K562 (cell line): ENCODE data around the gene GANAB. TPM values are rescaled to one million over a fixed set of nuclear protein-coding genes. Genes with fewer than 3 reads are reported as not detected.

Experiments used
- NR2C2 ChIP-seq, 2 experiments: fragments of 200-800 bp in 1 of 2; sonication (Bioruptor generic) in 1 of 2; sonication (generic) in 1 of 2; formaldehyde crosslinking in 1 of 2; IDR thresholded peaks; 2 replicates each; pipeline versions ENCODE4 v1.6.1 to v1.8.0; 2016 to 2022; ENCODE audit warnings: mild to moderate bottlenecking in 1 of 2, missing compliant biosample characterization in 1 of 2, missing genetic modification characterization in 1 of 2, missing genetic modification reagents in 1 of 2
- NR3C1 ChIP-seq: sonication (generic); formaldehyde crosslinking; IDR thresholded peaks from 2 replicates; pipeline ENCODE4 v1.8.1; 2022; ENCODE audit warnings: missing genetic modification reagents
- PCBP2 ChIP-seq: fragments of 200-400 bp; formaldehyde crosslinking; IDR thresholded peaks from 2 replicates; pipeline ENCODE4 v1.6.1; 2018; ENCODE audit warnings: low read length, low read depth, mild to moderate bottlenecking, moderate library complexity; ENCODE audit not compliant: poor library complexity, severe bottlenecking
- polyA plus RNA-seq, 8 experiments: library from polyadenylated mRNA; depleted of rRNA in 4 of 8; stranded (reverse) in 5 of 8; unstranded in 3 of 8; fragments of >200 nt; fragmentation: Nextera tagmentation in 2 of 8; fragmentation: Illumina TruSeq in 1 of 8; extraction: Ambion mirVana in 2 of 8; extraction: Trizol in 1 of 8; gene quantifications; 2 replicates each; pipeline versions ENCODE4 v1.2.1 to v1.2.3, GENCODE V29; 2011 to 2014; ENCODE audit warnings: inconsistent platforms in 1 of 8, missing spikeins in 1 of 8
- total RNA-seq, 7 experiments: library from RNA; depleted of rRNA in 6 of 7; stranded (reverse); fragments of >200 nt in 6 of 7; fragmentation: Illumina TruSeq in 2 of 7; extraction: Trizol in 2 of 7; gene quantifications; 2 replicates each; pipeline versions ENCODE4 v1.2.1 to v1.2.3, GENCODE V29; 2011 to 2021; ENCODE audit warnings: low replicate concordance in 1 of 7
- TF ChIP-seq, protein P1 (sequence below): fragments of 450-650 bp; formaldehyde crosslinking; conservative IDR thresholded peaks from 2 replicates; pipeline ENCODE4 v1.4.0; 2022; ENCODE audit warnings: mild to moderate bottlenecking, missing genetic modification characterization
- TF ChIP-seq, protein P2 (sequence below): fragments of 450-650 bp; conservative IDR thresholded peaks from 2 replicates; pipeline ENCODE4 v1.6.1; 2016; ENCODE audit warnings: missing genetic modification characterization, low read depth, mild to moderate bottlenecking, missing compliant biosample characterization, moderate library complexity
- TF ChIP-seq, protein P3 (sequence below): fragments of 200-400 bp; formaldehyde crosslinking; IDR thresholded peaks from 2 replicates; pipeline ENCODE4 v1.6.1; 2017; ENCODE audit warnings: mild to moderate bottlenecking, low read depth, low read length, moderate library complexity

The GANAB gene
- total and polyA plus RNA-seq, 9 of the 15 experiments (the other 6 are each of a cell fraction or from before 2014, with no cell fraction given) = 6.5 to 284 (median 161) TPM

DNA sequence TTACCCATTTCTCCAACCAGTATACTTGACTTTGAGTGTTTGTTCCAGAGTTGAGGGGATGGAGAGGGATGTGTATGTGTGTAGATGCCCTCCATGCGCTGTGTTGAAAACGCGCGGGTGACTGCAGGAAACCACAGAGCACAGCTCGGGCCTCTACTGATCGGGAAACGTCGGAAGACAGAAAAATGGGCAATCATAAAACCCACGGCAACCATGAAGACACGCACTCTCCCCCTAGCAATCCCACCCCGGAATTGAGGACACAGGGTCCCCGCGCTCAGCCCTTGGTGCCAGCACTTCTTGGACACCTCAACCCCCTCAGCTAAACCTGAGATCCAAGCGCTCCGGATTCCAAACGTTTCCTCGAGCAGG is 24.8 kb upstream of the GANAB start (continued):
- TF ChIP-seq PCBP2 = no peak
- TF ChIP-seq, protein P1, sequence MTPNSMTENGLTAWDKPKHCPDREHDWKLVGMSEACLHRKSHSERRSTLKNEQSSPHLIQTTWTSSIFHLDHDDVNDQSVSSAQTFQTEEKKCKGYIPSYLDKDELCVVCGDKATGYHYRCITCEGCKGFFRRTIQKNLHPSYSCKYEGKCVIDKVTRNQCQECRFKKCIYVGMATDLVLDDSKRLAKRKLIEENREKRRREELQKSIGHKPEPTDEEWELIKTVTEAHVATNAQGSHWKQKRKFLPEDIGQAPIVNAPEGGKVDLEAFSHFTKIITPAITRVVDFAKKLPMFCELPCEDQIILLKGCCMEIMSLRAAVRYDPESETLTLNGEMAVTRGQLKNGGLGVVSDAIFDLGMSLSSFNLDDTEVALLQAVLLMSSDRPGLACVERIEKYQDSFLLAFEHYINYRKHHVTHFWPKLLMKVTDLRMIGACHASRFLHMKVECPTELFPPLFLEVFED (CRISPR knock-in tag) = 0 out of 2 replicates have a peak, but pooled peaks have one; percentile 0
- TF ChIP-seq, protein P2, sequence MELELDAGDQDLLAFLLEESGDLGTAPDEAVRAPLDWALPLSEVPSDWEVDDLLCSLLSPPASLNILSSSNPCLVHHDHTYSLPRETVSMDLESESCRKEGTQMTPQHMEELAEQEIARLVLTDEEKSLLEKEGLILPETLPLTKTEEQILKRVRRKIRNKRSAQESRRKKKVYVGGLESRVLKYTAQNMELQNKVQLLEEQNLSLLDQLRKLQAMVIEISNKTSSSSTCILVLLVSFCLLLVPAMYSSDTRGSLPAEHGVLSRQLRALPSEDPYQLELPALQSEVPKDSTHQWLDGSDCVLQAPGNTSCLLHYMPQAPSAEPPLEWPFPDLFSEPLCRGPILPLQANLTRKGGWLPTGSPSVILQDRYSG (tag) = no peak
- TF ChIP-seq, protein P3, sequence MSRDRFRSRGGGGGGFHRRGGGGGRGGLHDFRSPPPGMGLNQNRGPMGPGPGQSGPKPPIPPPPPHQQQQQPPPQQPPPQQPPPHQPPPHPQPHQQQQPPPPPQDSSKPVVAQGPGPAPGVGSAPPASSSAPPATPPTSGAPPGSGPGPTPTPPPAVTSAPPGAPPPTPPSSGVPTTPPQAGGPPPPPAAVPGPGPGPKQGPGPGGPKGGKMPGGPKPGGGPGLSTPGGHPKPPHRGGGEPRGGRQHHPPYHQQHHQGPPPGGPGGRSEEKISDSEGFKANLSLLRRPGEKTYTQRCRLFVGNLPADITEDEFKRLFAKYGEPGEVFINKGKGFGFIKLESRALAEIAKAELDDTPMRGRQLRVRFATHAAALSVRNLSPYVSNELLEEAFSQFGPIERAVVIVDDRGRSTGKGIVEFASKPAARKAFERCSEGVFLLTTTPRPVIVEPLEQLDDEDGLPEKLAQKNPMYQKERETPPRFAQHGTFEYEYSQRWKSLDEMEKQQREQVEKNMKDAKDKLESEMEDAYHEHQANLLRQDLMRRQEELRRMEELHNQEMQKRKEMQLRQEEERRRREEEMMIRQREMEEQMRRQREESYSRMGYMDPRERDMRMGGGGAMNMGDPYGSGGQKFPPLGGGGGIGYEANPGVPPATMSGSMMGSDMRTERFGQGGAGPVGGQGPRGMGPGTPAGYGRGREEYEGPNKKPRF = no peak
- TF ChIP-seq NR3C1 = no peak
- no peak for TF ChIP-seq NR2C2 (CRISPR knock-in tag; IDR thresholded peaks at IDR 0.05)
- TF ChIP-seq NR2C2 (tag; IDR thresholded peaks at IDR 0.05) = no peak
- TF ChIP-seq, all 486 proteins: peak for 31
